Ascending aorta (tissue), 2 donors: ENCODE results near the gene FAM193B. TPM values are rescaled to one million over a fixed set of nuclear protein-coding genes. Genes with fewer than 3 reads are reported as not detected.

Experiments used
- DNase-seq, 2 donors: peaks; one replicate each; pipeline ENCODE4 v3.0.0-alpha.2; 2019; ENCODE audit warnings: low spot score in 2 of 2
- H3K27ac ChIP-seq, 2 donors: fragments of 200-600 bp; sonication (generic); one replicate each; pipeline ENCODE4 v1.5.1; 2016 to 2017; ENCODE audit warnings: mild to moderate bottlenecking in 1 of 2
- H3K27me3 ChIP-seq: fragments of 200-600 bp; sonication (generic); one replicate; pipeline ENCODE4 v1.5.1; 2017
- H3K36me3 ChIP-seq, 2 donors: fragments of 200-600 bp; sonication (generic); one replicate each; pipeline ENCODE4 v1.5.1; 2016
- H3K4me1 ChIP-seq, 2 donors: fragments of 200-600 bp; sonication (generic); one replicate each; pipeline ENCODE4 v1.5.1; 2016 to 2017; ENCODE audit warnings: mild to moderate bottlenecking in 1 of 2
- H3K4me3 ChIP-seq, 2 donors: fragments of 200-600 bp; sonication (generic); one replicate each; pipeline ENCODE4 v1.5.1; 2016 to 2017; ENCODE audit warnings: mild to moderate bottlenecking in 1 of 2
- H3K9me3 ChIP-seq, 2 donors: fragments of 200-600 bp; sonication (generic); one replicate each; pipeline ENCODE4 v1.5.1; 2016
- CTCF ChIP-seq, 3 experiments: fragments of 200-600 bp in 2 of 3; fragments of 450-650 bp in 1 of 3; sonication (generic) in 2 of 3; IDR thresholded peaks; one replicate each; pipeline ENCODE4 v1.5.1; 2016 to 2019; ENCODE audit warnings: antibody characterized with exemption in 3 of 3, mild to moderate bottlenecking in 1 of 3, moderate library complexity in 1 of 3
- intact Hi-C: fragments of 100-400 bp; cut with DNase I; formaldehyde crosslinking; loops from one replicate; pipeline ENCODE4 v1.15.1; 2023
- total RNA-seq: library from RNA; depleted of rRNA; stranded (reverse); fragments of >200 nt; gene quantifications from one replicate; pipeline ENCODE4 v1.1.0, GENCODE V29; 2016

FAM193B gene
- total RNA-seq, 1 donor from 2014 or later = 116 TPM

DNA sequence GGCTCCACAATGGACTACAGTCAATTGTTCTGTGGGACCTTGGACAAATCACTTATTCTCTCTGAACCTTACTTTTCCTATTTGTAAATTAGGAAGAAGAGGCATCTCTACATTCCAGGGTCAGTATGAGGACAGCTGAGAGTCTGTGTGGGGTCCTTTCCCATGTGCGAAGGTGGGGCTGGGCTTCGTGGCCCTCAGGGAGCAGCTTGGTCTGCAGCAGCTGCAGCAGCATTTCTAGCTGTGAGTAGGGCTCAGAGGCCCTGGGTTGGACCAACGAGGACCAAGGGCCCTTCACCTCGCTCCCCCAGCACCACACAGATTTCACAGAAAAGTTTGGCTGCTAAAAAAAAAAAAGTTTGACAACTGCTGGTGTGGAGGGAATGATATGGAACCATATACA is 28.2 kb downstream of the FAM193B start:
- TF ChIP-seq CTCF (IDR thresholded peaks at IDR 0.05) = no peak
- intact Hi-C loops = no loop called here
- Histone ChIP-seq H3K9me3 (no peaks in the 10 kb centered on the region), H3K4me1 (no peaks in the 10 kb centered on the region), H3K27ac (no peak overlapping the region), H3K36me3 (peaks cover 85 to 90% of the 10 kb centered on the region in 2 donors), H3K4me3 (no peak overlapping the region), H3K27me3 (no peaks in the 10 kb centered on the region)
- no peak for DNase-seq

- H3K4me1 ChIP-seq = no peaks in the 10 kb centered on the region
- intact Hi-C loops = no loop called here
- H3K9me3 ChIP-seq = no peaks in the 10 kb centered on the region
- H3K4me3 ChIP-seq = no peak overlapping the region
- no peak overlapping the region for H3K27ac ChIP-seq
- no peak for TF ChIP-seq CTCF (IDR thresholded peaks at IDR 0.05)
- H3K36me3 ChIP-seq = peaks cover 86 to 90% of the 10 kb centered on the region in 2 donors
- no peaks in the 10 kb centered on the region for H3K27me3 ChIP-seq
- no peak for DNase-seq
These were observed 29.3 kb downstream of the FAM193B start for GRCh38 chr5:177524941-177525655.

DNA sequence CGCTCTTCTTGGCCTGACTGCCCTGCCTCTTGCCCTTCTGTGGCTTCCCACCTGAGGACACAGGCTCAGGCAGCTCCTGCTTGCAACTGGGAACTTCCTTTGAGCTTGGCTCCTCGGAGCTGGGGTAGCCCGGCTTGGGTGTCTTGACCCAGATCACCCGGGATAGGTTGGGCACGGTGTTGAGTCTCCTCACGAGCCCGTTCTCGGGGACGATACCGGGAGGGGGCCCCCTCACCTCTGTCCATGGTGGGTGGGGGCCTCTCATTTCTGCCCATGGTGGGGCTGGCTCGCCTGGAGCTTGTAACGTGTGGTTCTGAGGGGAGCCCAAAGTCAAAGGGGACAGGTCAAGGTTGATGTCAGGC is 29.8 kb downstream of the FAM193B start:
- intact Hi-C loops = no loop called here
- Histone ChIP-seq H3K27me3 (no peaks in the 10 kb centered on the region), H3K9me3 (no peaks in the 10 kb centered on the region), H3K36me3 (peaks cover 86 to 90% of the 10 kb centered on the region in 2 donors), H3K27ac (no peak overlapping the region), H3K4me3 (no peak overlapping the region), H3K4me1 (no peaks in the 10 kb centered on the region)
- DNase-seq = no peak
- TF ChIP-seq CTCF (IDR thresholded peaks at IDR 0.05) = no peak

- no peak for DNase-seq
- no peak for TF ChIP-seq CTCF (IDR thresholded peaks at IDR 0.05)
- H3K4me3 ChIP-seq = no peak overlapping the region
- H3K9me3 ChIP-seq = no peaks in the 10 kb centered on the region
- H3K36me3 ChIP-seq = peaks cover 81 to 85% of the 10 kb centered on the region in 2 donors
- no peaks in the 10 kb centered on the region for H3K27me3 ChIP-seq
- H3K27ac ChIP-seq = no peak overlapping the region
- intact Hi-C loops = no loop called here
- no peaks in the 10 kb centered on the region for H3K4me1 ChIP-seq
These were observed 30.4 kb downstream of the FAM193B start for GRCh38 chr5:177523711-177524538.

GRCh38 chr5:177520916-177521513 is 33.3 kb downstream of the FAM193B start:
- H3K27me3 ChIP-seq = no peaks in the 10 kb centered on the region
- intact Hi-C loops = no loop called here
- peaks cover 2 to 3% of the 10 kb centered on the region in 2 donors for H3K4me1 ChIP-seq
- H3K27ac ChIP-seq = no peak overlapping the region
- no peaks in the 10 kb centered on the region for H3K9me3 ChIP-seq
- no peak for DNase-seq
- no peak overlapping the region for H3K4me3 ChIP-seq
- no peak for TF ChIP-seq CTCF (IDR thresholded peaks at IDR 0.05)
- peaks cover 55 to 56% of the 10 kb centered on the region in 2 donors for H3K36me3 ChIP-seq
